H1 (cell line): ENCODE data around the gene ARL6IP5. TPM values are rescaled to one million over a fixed set of nuclear protein-coding genes. Genes with fewer than 3 reads are reported as not detected.

Experiments used
- CTCF ChIP-seq, 3 experiments: IDR thresholded peaks; 1 replicate in 2 of 3; 2 replicates in 1 of 3; pipeline versions ENCODE4 v1.5.1 to v1.6.1; 2011; ENCODE audit warnings: low read length in 3 of 3, mild to moderate bottlenecking in 3 of 3, inconsistent platforms in 2 of 3, low read depth in 1 of 3, moderate library complexity in 1 of 3; ENCODE audit not compliant: insufficient read depth in 1 of 3; ENCODE audit errors: control extremely low read depth in 1 of 3
- JUN ChIP-seq: IDR thresholded peaks from 2 replicates; pipeline ENCODE4 v1.6.1; 2011; ENCODE audit warnings: low read depth, mild to moderate bottlenecking, improper control_type of control experiment, low read length
- SAP30 ChIP-seq: fragments of 300-600 bp; sonication (generic); IDR thresholded peaks from 2 replicates; pipeline ENCODE4 v1.7.1; 2012; ENCODE audit warnings: low read length, moderate library complexity, mild to moderate bottlenecking, inconsistent platforms; ENCODE audit not compliant: insufficient read depth, insufficient replicate concordance
- SP2 ChIP-seq: IDR thresholded peaks from 2 replicates; pipeline ENCODE4 v1.6.1; 2012; ENCODE audit warnings: mild to moderate bottlenecking, low read length, inconsistent platforms
- polyA plus RNA-seq, 7 experiments: library from polyadenylated mRNA; depleted of rRNA in 3 of 7; stranded (reverse) in 5 of 7; unstranded in 2 of 7; fragments of >200 nt in 5 of 7; fragments of 200-250 nt in 2 of 7; gene quantifications; 1 replicate in 5 of 7; 2 replicates in 1 of 7; 4 replicates in 1 of 7; pipeline versions ENCODE4 v1.2.1 to v1.2.3, GENCODE V29; 2011 to 2013; ENCODE audit warnings: missing spikeins in 2 of 7, mixed read lengths in 2 of 7
- total RNA-seq: library from RNA; stranded (reverse); fragmentation: NEBNext Ultra II Directional; extraction: Animal tissue kit (Norgen Biotek cat#: 25700); gene quantifications from 2 replicates; pipeline ENCODE4 v1.2.1, GENCODE V29; 2021

Gene ARL6IP5
- total and polyA plus RNA-seq, 2 of the 8 experiments (the other 6 are each of a cell fraction or from before 2014, with no cell fraction given), result 24.9 to 30.1 TPM

- TF ChIP-seq CTCF (IDR thresholded peaks at IDR 0.05; ENCODE audit: control extremely low read depth in 1 of 3, insufficient read depth in 1 of 3, low read depth in 1 of 3, low read length in 3 of 3), result no peak
- TF ChIP-seq SP2, result no peak
- no peak for TF ChIP-seq SAP30
- no peak for TF ChIP-seq JUN
Measured at GRCh38 chr3:69082805-69083204, 1.9 kb upstream of the ARL6IP5 start (continued).
